WTC11 (cell line): ENCODE measurements around the gene SPNS1. TPM values are rescaled to one million over a fixed set of nuclear protein-coding genes. Genes with fewer than 3 reads are reported as not detected.
"Not testable (repeated sequence)": the region's sequence is repeated elsewhere in the genome, so short reads cannot be mapped to it uniquely, and the experiment has no call there.

Source experiments
- ATAC-seq: fragments of 200-7000 bp; cut with Tn5 transposase; 2 replicates; pipeline ENCODE4 v1.10.0; 2021; ENCODE audit warnings: mild to moderate bottlenecking, moderate library complexity
- CTCF ChIA-PET: fragments of 300-600 bp; sonication (Branson Sonifier 250); formaldehyde crosslinking; loops from one replicate; lab custom pipeline; 2021; ENCODE audit warnings: antibody characterized with exemption; lab: Charles Lee
- POLR2A ChIA-PET: fragments of 350-600 bp; sonication (Branson Sonifier 250); formaldehyde crosslinking; loops from one replicate; lab custom pipeline; 2021; ENCODE audit warnings: antibody characterized with exemption; lab: Charles Lee
- DNase-seq: peaks from one replicate; pipeline ENCODE4 v3.0.0; 2021; ENCODE audit warnings: low spot score
- H3K27ac Mint-ChIP-seq: 2 replicates; pipeline ENCODE4 v1.8.0; 2021; ENCODE audit warnings: mixed read lengths
- H3K27me3 Mint-ChIP-seq: 2 replicates; pipeline ENCODE4 v1.8.0; 2021; ENCODE audit warnings: low read depth, mild to moderate bottlenecking, moderate library complexity, mixed read lengths
- H3K36me3 Mint-ChIP-seq: 2 replicates; pipeline ENCODE4 v1.8.0; 2021; ENCODE audit warnings: mixed read lengths
- H3K4me1 Mint-ChIP-seq: 2 replicates; pipeline ENCODE4 v1.8.0; 2022; ENCODE audit warnings: mixed read lengths
- H3K4me3 Mint-ChIP-seq: 2 replicates; pipeline ENCODE4 v1.8.0; 2021; ENCODE audit warnings: mild to moderate bottlenecking, moderate library complexity, mixed read lengths
- H3K9me3 Mint-ChIP-seq: 2 replicates; pipeline ENCODE4 v1.8.0; 2021; ENCODE audit warnings: mixed read lengths
- CTCF ChIP-seq: fragments of 200-600 bp; IDR thresholded peaks from 2 replicates; pipeline ENCODE4 v1.8.0; 2022; ENCODE audit warnings: antibody characterized with exemption
- FOXP1 ChIP-seq: sonication (generic); formaldehyde crosslinking; IDR thresholded peaks from 2 replicates; pipeline ENCODE4 v1.8.0; 2022; ENCODE audit warnings: missing genetic modification reagents, mild to moderate bottlenecking, moderate library complexity, borderline replicate concordance
- HMGXB4 ChIP-seq: sonication (generic); formaldehyde crosslinking; IDR thresholded peaks from 2 replicates; pipeline ENCODE4 v1.8.1; 2023; ENCODE audit warnings: mild to moderate bottlenecking, moderate library complexity, missing genetic modification reagents
- MLX ChIP-seq: sonication (generic); formaldehyde crosslinking; IDR thresholded peaks from 2 replicates; pipeline ENCODE4 v1.8.1; 2023; ENCODE audit warnings: mild to moderate bottlenecking, missing genetic modification reagents, moderate library complexity
- ZNF263 ChIP-seq: sonication (generic); formaldehyde crosslinking; IDR thresholded peaks from 2 replicates; pipeline ENCODE4 v1.8.1; 2022; ENCODE audit warnings: low read depth, mild to moderate bottlenecking, moderate library complexity, missing genetic modification reagents
- ZNF396 ChIP-seq: fragments of 250-450 bp; sonication (Bioruptor Pico); IDR thresholded peaks from 2 replicates; pipeline ENCODE4 v1.8.0; 2021; ENCODE audit warnings: mild to moderate bottlenecking, moderate library complexity, borderline replicate concordance
- total RNA-seq: library from RNA; stranded (reverse); gene quantifications from 3 replicates; pipeline ENCODE4 v1.2.3, GENCODE V29; 2021

The SPNS1 gene
- total RNA-seq, 1 experiment from 2014 or later, result 64.4 TPM

GRCh38 chr16:28975158-28975599, 601 bp downstream of the SPNS1 start (continued):
- TF ChIP-seq HMGXB4 (CRISPR knock-in tag) (no peak), MLX (CRISPR knock-in tag) (no peak)

- no peaks in the 10 kb centered on the region for H3K27me3 Mint-ChIP-seq
- H3K9me3 Mint-ChIP-seq, result peaks cover 4% of the 10 kb centered on the region; the same call in 1 of the 2 replicates
- CTCF ChIA-PET, result interaction anchor here (0.8 to 1.9 kb wide), 16 partner anchors 9 to 132 kb away, joined by 3 to 9 read pairs (median 6); partner anchors contain the start of genes NFATC2IP and TUFM
- H3K27ac Mint-ChIP-seq, result no peak overlapping the region
- peak; percentile 55 for DNase-seq
- peak; percentile 44; the same call in 1 of the 2 replicates for TF ChIP-seq CTCF
- no peak for TF ChIP-seq FOXP1 (CRISPR knock-in tag)
- TF ChIP-seq, all 79 proteins: peak for 1
- Mint-ChIP-seq H3K4me1 (peaks cover 7% of the 10 kb centered on the region), H3K36me3 (peaks cover 15% of the 10 kb centered on the region), H3K4me3 (peak overlapping the region; percentile 1; the same call in 1 of the 2 replicates)
- POLR2A ChIA-PET, result interaction anchor here (1.4 kb wide), 1 partner anchor 26 kb away, joined by 3 read pairs; no protein-coding TSS in a partner anchor
- ATAC-seq, result peak; percentile 54
These were observed 3.4 kb downstream of the SPNS1 start for GRCh38 chr16:28977703-28978662.

- POLR2A ChIA-PET, H3K27me3 Mint-ChIP-seq, H3K4me3 Mint-ChIP-seq, H3K9me3 Mint-ChIP-seq, H3K4me1 Mint-ChIP-seq, H3K27ac Mint-ChIP-seq: not testable (repeated sequence)
- CTCF ChIA-PET, result interaction anchor here (0.6 to 1.9 kb wide), 5 partner anchors 12 to 44 kb away, joined by 3 to 5 read pairs (median 3); partner anchors contain the start of gene NFATC2IP
- DNase-seq (peak; percentile 39), ATAC-seq (peak; percentile 22)
- TF ChIP-seq CTCF, result 0 out of 2 replicates have a peak, but pooled peaks have one; percentile 13
- H3K36me3 Mint-ChIP-seq, result peaks cover 24% of the 10 kb centered on the region
These were observed 5.8 kb downstream of the SPNS1 start for GRCh38 chr16:28980330-28980729.

- Mint-ChIP-seq H3K27ac (no peak overlapping the region), H3K36me3 (peaks cover 24% of the 10 kb centered on the region), H3K9me3 (peaks cover 4% of the 10 kb centered on the region; the same call in 1 of the 2 replicates), H3K27me3 (no peaks in the 10 kb centered on the region), H3K4me1 (no peaks in the 10 kb centered on the region), H3K4me3 (no peak overlapping the region)
- POLR2A ChIA-PET, result no interaction called here
- CTCF ChIA-PET, result interaction anchor here (0.6 to 1.5 kb wide), 9 partner anchors 13 to 1849 kb away, joined by 3 to 5 read pairs (median 3); partner anchors contain the start of gene NFATC2IP
- ATAC-seq (no peak), DNase-seq (no peak)
- TF ChIP-seq ZNF263, result no peak
These were observed 6.4 kb downstream of the SPNS1 start for GRCh38 chr16:28980929-28981328.

- Mint-ChIP-seq H3K27me3 (no peaks in the 10 kb centered on the region), H3K36me3 (peaks cover 24% of the 10 kb centered on the region), H3K27ac (no peak overlapping the region), H3K4me3 (no peak overlapping the region), H3K4me1 (no peaks in the 10 kb centered on the region), H3K9me3 (peaks cover 4% of the 10 kb centered on the region; the same call in 1 of the 2 replicates)
- ChIA-PET POLR2A (no interaction called here), CTCF (interaction anchor here (0.6 to 1.5 kb wide), 8 partner anchors 13 to 122 kb away, joined by 3 to 5 read pairs (median 4); partner anchors contain the start of gene NFATC2IP)
- peak; percentile 67 for ATAC-seq
- no peak for TF ChIP-seq ZNF396 (CRISPR knock-in tag)
- TF ChIP-seq CTCF, result peak; percentile 99
- DNase-seq, result peak; percentile 80
These were observed 6.9 kb downstream of the SPNS1 start for GRCh38 chr16:28981517-28981916.
